GM21825 (cell line): Measurements from ENCODE around the gene MAEA.

Source experiments
- ATAC-seq: cut with Tn5 transposase; IDR thresholded peaks from one replicate; pipeline ENCODE4 v1.9.1; 2021; ENCODE audit warnings: mild to moderate bottlenecking, moderate library complexity; ENCODE audit not compliant: unreplicated experiment

The MAEA gene

GRCh38 chr4:1376841-1377605 lies 87.3 kb downstream of the MAEA start:
- ATAC-seq: no peak

DNA sequence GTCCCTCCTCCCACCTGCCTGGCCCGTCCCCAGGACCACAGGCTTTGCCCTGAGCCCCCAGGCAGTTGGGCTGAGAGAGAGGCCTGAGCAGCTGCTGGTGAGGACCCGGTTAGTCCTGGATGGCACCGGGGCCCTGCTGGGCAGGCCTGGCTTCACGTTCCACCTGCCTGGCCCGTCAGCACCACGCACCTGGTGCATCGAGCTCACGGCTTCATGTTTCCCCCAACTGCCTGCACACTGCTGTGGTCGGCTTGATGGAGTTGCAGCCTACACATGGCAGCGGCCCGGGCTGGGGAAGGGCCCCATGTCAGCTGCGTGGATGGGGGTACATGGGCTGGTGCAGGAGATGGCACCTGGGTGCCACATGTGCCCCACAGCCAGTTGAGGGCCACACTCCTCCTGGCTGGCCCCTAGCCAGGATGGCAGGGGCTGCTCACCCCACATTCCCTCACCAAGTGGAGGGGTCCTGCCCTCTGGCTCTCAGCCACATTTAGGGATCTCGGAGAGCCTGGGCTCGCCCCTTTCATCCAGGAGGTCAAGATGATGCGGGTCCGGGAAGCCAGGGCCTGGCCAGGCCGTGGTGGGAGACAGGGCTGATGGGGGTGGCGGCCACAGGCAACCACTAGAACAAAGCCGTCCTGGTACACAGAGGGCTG lies 88.0 kb downstream of the MAEA start:
- ATAC-seq: no peak

DNA sequence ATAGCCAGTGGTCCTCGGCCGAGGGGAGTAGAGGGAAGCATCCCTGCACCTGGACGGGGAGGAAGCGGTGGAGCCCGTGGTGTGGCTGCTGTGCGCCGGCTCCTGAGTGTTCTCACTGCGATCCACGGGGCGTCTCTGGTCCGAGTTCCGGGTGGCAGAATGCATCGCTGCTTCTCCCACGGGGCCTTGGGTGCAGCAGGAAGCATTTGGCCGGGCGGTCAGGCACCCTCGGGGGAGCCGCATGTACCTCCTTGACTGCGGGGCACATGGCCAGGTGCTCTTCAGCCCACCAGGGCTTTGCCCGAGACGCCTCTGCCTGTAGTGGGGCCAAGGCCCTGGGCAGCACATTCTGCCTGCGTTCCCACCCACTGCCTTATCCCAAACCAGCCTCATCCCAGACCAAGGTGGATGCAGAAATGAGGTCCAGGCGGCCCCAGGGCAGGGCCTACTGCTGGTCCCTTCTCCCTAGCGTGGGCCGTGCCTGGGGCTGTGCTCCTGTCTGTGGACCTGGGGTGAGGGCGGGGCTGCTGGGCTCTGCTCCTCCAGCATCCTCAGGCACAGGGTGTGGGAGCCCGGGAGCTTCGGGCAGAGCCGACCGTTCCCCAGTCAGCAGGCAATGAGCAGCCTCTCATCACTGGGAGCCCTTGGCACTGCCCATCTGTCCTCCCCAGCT lies 89.0 kb downstream of the MAEA start:
- no peak for ATAC-seq

- no peak for ATAC-seq
Observed at GRCh38 chr4:1379351-1379781, 89.7 kb downstream of the MAEA start.

DNA sequence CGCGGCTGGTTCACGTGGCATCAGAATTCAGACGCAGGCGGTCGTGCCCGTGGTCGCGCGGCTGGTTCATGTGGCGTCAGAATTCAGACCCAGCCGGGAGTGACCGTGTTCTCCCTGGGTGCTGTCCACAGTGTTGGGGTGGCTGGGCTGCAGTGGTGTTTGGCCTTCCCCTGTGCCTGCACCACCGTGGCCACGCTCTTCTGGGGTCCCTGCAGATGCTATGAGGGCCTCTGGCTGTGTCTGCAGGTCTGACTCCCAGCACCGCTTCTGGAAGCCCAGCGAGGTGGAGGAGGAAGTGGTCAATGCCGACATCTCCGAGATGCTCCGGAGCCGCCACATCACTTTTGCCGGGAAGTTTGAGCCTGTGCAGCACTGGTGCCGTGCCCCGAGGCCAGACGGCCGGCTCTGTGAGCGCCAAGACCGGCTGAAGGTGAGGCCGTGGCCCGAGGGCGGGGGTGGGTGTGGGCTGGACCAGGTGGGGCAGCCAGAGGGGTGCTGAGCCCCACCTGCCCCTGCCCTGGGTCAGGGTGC lies 90.2 kb downstream of the MAEA start:
- no peak for ATAC-seq

GRCh38 chr4:1380368-1381151 lies 90.9 kb downstream of the MAEA start:
- ATAC-seq: no peak

- no peak for ATAC-seq
Observed at GRCh38 chr4:1381181-1381621, 91.5 kb downstream of the MAEA start.

GRCh38 chr4:1381944-1382541 lies 92.4 kb downstream of the MAEA start:
- ATAC-seq: no peak

DNA sequence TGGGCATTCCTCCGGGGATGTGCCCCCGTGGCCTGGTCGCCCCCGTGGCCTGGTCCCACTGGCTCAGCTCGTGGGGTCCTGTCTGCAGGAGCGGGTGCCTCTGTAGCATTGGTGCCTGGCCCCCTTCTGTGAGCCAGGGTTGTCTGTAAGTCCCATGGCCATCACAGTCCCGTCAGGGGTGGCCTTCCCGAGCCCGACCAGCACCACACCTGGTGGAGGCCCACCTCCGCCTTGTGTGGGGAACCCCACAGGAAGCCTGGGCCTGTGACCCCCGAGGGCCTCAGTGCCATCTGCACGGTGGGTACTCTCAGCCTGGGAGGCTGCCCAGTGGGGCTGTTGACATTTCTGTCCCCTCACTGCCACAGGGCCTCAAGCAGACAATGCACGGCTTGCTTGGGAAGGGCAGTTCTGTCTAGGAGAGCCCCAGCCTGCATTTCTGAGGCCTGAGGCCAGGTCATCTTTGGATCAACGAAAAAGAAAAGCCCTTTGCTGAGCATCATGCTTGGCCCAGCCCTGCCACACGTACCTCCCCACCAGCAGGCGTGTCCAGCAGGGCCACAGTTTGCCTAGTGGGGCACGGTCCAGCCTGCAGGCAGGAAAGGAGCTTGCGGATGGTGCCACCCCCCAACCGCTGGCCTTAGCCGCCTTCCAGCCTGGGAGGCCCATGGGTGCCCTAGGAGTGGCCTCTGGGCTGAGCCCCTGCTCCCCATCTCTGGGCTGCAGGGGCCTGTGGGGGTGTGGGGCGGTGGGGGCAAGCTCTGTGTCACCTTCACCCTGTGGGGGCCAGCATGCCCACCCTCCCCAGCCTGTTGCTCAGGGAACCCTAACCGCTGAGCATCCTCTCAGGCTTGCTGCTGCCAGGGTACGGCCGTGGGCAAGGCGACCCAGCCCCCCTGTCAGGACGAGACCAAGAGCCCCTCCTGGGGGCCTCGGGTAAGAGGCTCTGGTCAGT lies 93.4 kb downstream of the MAEA start:
- ATAC-seq: no peak

DNA sequence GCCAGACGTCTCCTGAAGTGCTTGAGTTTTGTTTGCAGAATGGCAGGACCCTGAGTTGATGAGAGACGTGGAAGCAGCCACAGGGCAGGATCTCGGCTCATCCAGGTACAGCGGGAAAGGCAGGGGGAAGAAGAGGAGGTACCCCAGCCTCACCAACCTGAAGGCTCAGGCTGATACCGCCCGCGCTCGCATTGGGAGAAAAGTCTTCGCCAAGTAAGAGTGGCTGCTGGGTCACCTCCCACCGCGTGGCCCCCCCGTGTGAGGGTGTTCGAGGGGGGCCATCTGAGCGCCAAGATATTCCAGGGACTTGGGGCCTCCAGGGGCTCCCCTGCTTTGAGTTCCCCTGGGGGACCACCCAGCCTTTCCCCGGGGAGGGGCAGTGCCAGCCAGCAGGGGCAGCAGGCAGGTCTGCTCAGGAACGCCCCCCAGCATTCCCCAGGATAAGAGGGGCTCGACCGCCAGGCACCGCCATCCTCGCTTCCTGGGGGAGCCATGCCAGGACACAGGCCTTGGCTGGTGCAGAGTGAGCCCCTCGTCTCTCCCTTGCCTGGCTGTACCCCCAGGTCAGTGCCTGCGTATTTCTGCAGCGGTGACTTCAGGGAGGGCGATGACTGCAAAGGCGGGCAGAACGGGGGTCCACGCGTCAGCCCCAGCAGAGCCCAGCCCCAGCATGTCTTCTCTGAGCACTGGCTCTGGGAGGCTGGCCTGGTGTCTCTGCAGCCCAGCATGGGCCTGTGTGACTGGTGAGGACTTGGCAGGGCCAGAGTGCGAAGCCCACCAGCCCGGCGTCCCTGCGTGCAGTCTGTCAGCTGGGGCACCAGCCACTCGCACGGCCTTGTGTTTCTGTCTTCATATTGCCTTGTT lies 94.3 kb downstream of the MAEA start:
- no peak for ATAC-seq

GRCh38 chr4:1384675-1385372 lies 95.1 kb downstream of the MAEA start:
- no peak for ATAC-seq

- no peak for ATAC-seq
Observed at GRCh38 chr4:1385373-1386340, 96.0 kb downstream of the MAEA start.
